Measurements from ENCODE around the gene PSMD11.

PSMD11 gene

GRCh38 chr17:32440722-32441121, 3.6 kb upstream of the PSMD11 start:
- TF ChIP-seq REST (IDR thresholded peaks at IDR 0.05; ENCODE audit: insufficient read depth in 1 of 2, low read depth in 2 of 2, low read length in 2 of 2) (no peak), SIN3A (IDR thresholded peaks at IDR 0.05; ENCODE audit: borderline replicate concordance, insufficient read depth, low read length) (no peak), FOXP2 (optimal IDR thresholded peaks at IDR 0.05; ENCODE audit: borderline replicate concordance, extremely low read depth, extremely low read length, insufficient read depth) (no peak), TAF1 (IDR thresholded peaks at IDR 0.05; ENCODE audit: borderline replicate concordance, insufficient read depth, low read length) (no peak), POLR2AphosphoS5 (IDR thresholded peaks at IDR 0.05; ENCODE audit: low read depth, low read length) (no peak)

- no peak for TF ChIP-seq SIN3A (IDR thresholded peaks at IDR 0.05; ENCODE audit: borderline replicate concordance, insufficient read depth, low read length)
- no peak for TF ChIP-seq FOXP2 (optimal IDR thresholded peaks at IDR 0.05; ENCODE audit: borderline replicate concordance, extremely low read depth, extremely low read length, insufficient read depth)
- no peak for TF ChIP-seq REST (IDR thresholded peaks at IDR 0.05; ENCODE audit: insufficient read depth in 1 of 2, low read depth in 2 of 2, low read length in 2 of 2)
- TF ChIP-seq POLR2AphosphoS5 (IDR thresholded peaks at IDR 0.05; ENCODE audit: low read depth, low read length) = no peak
- TF ChIP-seq TAF1 (IDR thresholded peaks at IDR 0.05; ENCODE audit: borderline replicate concordance, insufficient read depth, low read length) = no peak
Measured at GRCh38 chr17:32441886-32442285, 2.4 kb upstream of the PSMD11 start.

- TF ChIP-seq SIN3A (IDR thresholded peaks at IDR 0.05; ENCODE audit: borderline replicate concordance, insufficient read depth, low read length) (no peak), TAF1 (IDR thresholded peaks at IDR 0.05; ENCODE audit: borderline replicate concordance, insufficient read depth, low read length) (no peak), REST (IDR thresholded peaks at IDR 0.05; ENCODE audit: insufficient read depth in 1 of 2, low read depth in 2 of 2, low read length in 2 of 2) (no peak), FOXP2 (optimal IDR thresholded peaks at IDR 0.05; ENCODE audit: borderline replicate concordance, extremely low read depth, extremely low read length, insufficient read depth) (no peak), POLR2AphosphoS5 (IDR thresholded peaks at IDR 0.05; ENCODE audit: low read depth, low read length) (no peak)
Measured at GRCh38 chr17:32443827-32444300, 446 bp upstream of the PSMD11 start.

GRCh38 chr17:32445074-32445415, 735 bp downstream of the PSMD11 start:
- no peak for TF ChIP-seq FOXP2 (optimal IDR thresholded peaks at IDR 0.05; ENCODE audit: borderline replicate concordance, extremely low read depth, extremely low read length, insufficient read depth)
- 0 out of 2 replicates have a peak, but pooled peaks have one; percentile 25 for TF ChIP-seq SIN3A (IDR thresholded peaks at IDR 0.05; ENCODE audit: borderline replicate concordance, insufficient read depth, low read length)

GRCh38 chr17:32445497-32445896, 1.2 kb downstream of the PSMD11 start:
- no peak for TF ChIP-seq TAF1 (IDR thresholded peaks at IDR 0.05; ENCODE audit: borderline replicate concordance, insufficient read depth, low read length)

DNA sequence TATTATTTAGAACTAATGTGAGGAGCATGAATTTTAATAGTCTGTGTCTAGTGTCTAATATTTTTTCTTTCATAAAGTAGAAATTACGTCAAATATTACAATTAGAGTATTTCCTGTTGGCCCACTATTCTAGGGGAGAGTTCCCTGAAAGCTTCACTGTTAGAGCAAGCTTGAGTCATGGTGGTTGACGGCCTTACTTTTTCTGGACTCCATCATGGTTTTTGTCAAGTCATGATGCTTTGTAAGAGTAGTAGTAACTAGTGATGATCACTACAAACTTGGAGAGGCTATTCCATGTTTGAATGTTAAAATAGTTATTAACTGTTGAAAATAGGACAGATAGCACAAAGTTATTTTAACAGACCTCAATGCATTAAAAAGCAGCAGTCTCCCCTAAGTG, 1.7 kb downstream of the PSMD11 start:
- TF ChIP-seq POLR2AphosphoS5 (IDR thresholded peaks at IDR 0.05; ENCODE audit: low read depth, low read length) = no peak
- no peak for TF ChIP-seq FOXP2 (optimal IDR thresholded peaks at IDR 0.05; ENCODE audit: borderline replicate concordance, extremely low read depth, extremely low read length, insufficient read depth)
- no peak for TF ChIP-seq REST (IDR thresholded peaks at IDR 0.05; ENCODE audit: insufficient read depth in 1 of 2, low read depth in 2 of 2, low read length in 2 of 2)
- TF ChIP-seq SIN3A (IDR thresholded peaks at IDR 0.05; ENCODE audit: borderline replicate concordance, insufficient read depth, low read length) = no peak
- TF ChIP-seq TAF1 (IDR thresholded peaks at IDR 0.05; ENCODE audit: borderline replicate concordance, insufficient read depth, low read length) = no peak

All from PFSK-1 (cell line).